HG03571 (cell line): ENCODE data around the gene PIK3CD.
"Not testable (repeated sequence)": the region's sequence is repeated elsewhere in the genome, so short reads cannot be mapped to it uniquely, and the experiment has no call there.

ENCODE experiments used
- ATAC-seq: cut with Tn5 transposase; IDR thresholded peaks from one replicate; pipeline ENCODE4 v1.9.1; 2021; ENCODE audit not compliant: unreplicated experiment

Gene PIK3CD

DNA sequence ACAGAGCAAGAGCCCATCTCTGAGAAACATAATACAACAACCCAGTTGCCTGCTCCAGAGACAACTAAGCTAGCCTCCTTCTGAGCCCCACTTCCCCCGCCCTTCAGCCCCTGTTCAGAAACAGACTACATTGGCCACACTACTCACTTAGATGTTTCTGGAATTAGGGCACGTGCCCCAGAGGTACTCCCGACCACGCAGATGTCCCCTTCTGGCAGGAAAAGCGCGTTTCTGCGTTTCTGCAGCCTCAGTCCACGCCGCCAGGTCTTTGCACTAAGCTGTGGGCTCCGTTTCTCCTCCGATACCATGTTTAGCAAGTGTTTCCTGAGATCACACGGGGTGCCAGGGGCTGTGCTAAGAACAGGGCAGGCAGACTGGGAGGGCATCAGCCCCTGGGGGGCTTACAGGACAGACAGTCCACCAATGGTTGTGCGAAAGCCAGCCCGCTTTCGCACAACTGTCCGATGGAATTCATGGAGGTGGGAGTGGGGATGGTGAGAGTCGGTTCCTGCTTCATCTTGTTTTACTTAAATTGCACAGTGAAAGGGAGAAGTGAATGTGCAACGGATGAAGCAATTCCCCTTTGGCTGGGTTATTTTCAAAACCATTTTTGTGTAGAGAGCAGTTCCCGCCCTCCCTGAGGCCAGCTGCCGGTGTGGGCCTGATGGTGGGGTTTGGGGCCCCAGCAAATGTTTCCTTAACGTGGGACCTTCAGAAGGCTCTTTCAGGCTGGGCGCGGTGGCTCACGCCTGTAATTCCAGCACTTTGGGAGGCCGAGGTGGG is 2.7 kb downstream of the PIK3CD start:
- no peak for ATAC-seq

GRCh38 chr1:9654834-9655723 is 3.5 kb downstream of the PIK3CD start:
- no peak for ATAC-seq

DNA sequence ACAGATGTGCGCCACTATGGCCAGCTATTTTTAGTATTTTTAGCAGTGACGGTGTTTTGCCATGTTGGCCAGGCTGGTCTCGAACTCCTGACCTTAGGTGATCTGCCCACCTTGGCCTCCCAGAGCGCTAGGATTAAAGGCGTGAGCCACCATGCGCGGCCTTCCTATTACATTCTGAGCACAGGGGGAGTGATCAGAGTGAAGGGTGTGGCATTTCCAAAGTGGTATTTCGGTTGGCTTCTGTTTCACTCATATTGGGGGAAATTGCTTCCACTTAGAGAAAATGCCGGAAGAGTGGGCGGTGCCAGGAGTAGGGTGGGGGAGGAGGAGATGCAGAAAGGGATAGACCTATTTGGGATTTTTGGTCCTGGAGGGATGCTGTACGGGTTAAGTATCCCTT is 4.3 kb downstream of the PIK3CD start:
- no peak for ATAC-seq

- no peak for ATAC-seq
Measured at GRCh38 chr1:9657521-9658032, 6.0 kb downstream of the PIK3CD start.

GRCh38 chr1:9658199-9658598 is 6.7 kb downstream of the PIK3CD start:
- no peak for ATAC-seq

DNA sequence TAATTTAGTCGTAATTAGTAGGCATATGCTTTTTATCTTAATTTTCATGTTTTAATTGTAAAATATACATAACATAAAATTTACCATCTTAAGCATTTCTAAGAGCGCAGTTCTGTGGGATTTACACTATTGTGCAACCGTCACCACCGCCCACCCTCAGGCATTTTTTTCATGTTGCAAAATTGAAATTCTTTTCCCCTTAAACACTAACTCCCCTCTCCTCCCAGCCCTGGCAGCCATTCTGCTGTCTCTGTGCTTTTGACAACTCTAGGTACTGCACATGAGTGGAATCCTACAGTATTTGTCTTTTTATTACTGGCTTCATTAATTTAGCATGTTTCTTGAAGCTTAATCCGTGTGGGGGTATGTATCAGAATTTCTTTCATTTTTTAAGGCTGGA is 7.8 kb downstream of the PIK3CD start:
- no peak for ATAC-seq

DNA sequence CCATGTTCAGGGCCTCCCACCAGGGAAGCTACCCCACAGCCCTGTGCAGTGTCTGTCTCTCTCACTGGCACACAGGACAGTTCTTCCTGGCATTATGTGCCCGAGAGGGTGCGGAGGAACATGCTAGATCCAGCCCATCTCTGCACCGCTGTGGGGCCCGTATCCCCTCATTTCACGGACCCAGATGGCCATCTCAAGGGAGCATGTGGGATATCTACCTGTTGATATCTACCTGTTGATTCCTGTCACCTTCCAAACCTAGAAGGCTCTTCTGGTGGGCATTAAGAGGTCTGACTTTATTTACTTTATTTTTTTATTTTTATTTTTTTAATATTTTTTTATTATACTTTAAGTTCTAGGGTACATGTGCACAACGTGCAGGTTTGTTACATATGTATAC is 11.7 kb downstream of the PIK3CD start:
- no peak for ATAC-seq

DNA sequence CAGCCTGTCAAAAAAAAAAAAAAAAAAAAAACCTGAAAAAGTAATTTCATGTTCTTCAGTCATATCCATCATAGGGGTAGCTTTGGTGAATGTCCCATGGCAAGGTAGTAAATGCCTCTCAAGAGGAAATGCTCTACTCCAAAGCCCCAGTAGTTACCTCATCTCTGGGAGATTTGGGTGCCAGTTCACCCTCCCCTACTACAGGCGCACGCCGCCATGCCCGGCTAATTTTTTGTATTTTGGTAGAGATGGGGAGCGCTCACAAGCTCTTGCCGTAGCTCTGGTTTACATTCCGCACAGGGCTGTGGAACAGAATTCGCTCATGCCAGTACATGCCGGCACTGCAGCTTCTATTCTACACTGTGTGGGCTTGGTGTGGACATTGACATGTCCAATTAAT is 13.7 kb downstream of the PIK3CD start:
- ATAC-seq: no peak

DNA sequence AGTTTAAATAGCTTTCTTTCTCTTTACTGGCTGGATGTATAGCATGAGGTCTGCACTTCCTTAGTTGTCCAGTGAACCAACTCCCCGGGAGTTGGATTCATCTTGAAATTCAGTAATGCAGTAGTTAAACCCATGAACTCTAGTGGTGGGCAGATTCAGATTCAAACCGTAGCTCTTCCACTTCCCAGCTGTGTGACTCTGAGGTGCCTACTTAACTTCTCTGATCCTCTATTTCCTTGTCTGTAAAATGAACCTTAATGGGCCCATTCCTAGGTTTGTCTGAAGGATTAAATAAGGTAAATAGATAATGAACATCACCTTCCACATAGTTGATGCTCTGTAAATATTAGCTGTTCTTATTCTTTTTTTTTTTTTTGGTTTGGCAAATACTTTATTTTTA is 16.5 kb downstream of the PIK3CD start:
- no peak for ATAC-seq

- no peak for ATAC-seq
Measured at GRCh38 chr1:9670085-9670484, 18.6 kb downstream of the PIK3CD start.

DNA sequence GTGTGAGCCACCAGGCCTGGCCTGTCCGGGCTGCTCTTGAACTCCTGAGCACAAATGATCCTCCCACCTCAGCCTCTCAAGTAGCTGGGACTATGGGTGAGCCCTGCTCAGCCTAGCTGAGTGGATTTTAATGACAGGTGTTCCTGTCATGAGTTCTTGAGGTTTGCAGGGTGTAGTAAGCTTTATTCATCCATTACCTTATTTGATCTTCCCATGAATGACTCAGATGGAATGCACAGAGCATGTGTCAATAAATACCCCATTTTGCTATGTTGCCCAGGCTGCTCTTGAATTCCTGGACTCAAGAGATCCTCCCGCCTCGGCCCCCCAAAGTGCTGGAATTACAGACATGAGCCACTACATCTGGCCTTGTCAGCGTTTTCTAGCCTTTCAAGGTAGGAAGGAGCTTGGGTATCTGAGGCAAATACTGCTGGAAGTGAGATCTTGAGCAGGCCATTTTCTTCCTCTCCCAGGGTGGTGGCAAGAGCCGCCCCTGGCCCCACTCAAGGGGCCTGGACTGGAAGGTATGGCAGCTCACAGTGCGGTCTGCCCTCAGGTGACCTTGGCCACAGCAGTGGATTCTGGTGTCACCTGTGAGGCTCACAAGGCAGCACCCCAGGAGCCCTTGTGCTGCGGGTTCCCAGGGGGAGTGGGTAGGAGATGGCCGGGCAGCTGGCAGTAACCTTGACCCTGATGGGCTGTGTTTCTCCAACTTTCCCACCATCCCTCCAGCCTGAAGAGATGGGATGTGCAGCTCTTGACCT is 20.0 kb downstream of the PIK3CD start:
- ATAC-seq: no peak

DNA sequence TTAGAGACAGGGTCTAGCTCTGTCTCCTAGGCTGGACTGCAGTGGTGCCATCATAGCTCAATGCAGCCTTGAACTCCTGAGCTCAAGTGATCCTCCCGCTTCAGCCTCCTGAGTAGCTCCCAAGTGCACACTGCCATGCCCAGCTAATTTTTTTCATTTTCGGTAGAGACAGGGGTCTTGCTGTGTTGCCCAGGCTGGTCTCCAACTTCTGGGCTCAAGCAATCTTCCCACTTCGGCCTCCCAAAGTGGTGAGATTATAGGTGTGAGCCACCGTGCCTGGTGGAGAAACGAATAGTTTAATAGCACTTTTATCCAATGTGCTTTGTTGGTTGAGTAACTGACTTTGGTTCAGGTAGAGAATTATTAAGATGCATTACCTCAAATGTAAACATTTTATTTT is 20.9 kb downstream of the PIK3CD start:
- no peak for ATAC-seq

DNA sequence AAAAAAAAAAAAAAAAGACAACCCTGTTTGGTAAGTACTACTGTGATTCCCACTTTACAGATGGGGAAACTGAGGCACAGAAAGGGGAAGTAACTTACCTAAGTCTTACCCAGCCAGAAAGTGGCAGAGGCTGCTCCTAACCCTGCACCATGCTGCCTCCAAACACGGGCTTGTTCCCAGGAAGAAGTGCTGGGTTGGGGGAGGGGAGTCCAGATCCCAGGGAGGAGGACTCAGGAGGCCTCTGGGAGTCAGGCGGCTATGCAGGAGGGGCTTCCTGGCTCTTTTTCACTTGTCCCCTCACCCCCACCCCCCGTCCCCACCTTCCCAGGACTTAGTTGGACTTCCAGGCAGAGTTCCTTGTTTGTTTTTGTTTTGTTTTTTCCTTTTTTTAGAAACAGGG is 23.9 kb downstream of the PIK3CD start:
- no peak for ATAC-seq

DNA sequence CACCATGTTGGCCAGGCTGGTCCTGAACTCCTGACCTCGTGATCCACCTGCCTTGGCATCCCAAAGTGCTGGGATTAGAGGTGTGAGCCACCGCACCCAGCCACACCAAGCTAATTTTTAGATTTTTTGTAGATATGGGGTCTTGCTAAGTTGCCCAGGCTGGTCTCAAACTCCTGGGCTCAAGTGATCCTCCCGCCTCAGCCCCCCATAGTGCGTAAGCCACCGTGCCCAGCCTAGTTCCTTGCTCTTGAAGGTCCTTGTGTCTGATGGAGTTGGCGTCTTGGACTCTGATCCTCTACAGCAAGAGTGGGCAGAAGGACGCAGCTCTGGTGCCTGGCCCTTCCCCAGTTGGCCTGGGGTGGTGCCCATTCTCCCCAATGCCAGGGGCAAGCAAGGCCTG is 24.6 kb downstream of the PIK3CD start:
- ATAC-seq: not testable (repeated sequence)

DNA sequence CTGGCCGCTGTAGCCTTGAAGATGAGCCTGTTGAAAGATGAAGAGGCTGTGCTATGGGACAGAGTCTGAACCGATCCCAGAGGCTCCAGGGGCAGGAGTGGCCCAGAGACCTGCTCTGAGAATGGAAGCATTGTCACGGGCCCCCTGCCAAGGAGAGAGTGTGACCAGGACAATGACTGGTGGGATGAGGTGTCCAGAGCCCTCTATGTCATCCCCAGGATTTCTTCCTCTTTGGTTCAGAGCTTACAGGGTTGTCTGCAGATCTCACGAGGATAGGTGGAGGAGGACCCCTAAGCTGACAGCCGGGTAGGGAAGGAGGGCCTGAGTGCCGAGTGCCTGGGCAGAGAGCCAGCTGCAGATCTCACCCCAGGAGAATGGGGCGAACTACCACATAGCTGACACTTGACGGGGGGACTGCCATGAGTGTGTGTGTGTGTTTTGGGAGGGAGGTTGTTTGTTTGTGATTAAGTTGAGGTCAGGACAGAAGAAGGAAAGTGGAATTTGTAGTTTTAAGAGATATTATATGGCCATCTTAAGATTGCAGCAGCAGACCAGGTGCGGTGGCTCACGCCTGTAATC is 25.4 kb downstream of the PIK3CD start:
- ATAC-seq: no peak

GRCh38 chr1:9680091-9680490 is 28.6 kb downstream of the PIK3CD start:
- no peak for ATAC-seq

- no peak for ATAC-seq
Measured at GRCh38 chr1:9680828-9681227, 29.3 kb downstream of the PIK3CD start.

GRCh38 chr1:9684801-9685200 is 33.3 kb downstream of the PIK3CD start:
- no peak for ATAC-seq

GRCh38 chr1:9687120-9687873 is 35.8 kb downstream of the PIK3CD start:
- no peak for ATAC-seq

- ATAC-seq: no peak
Measured at GRCh38 chr1:9687874-9688582, 36.5 kb downstream of the PIK3CD start.
